HepG2 (cell line): ENCODE measurements around the gene DCDC2. TPM values are rescaled to one million over a fixed set of nuclear protein-coding genes. Genes with fewer than 3 reads are reported as not detected.

Source experiments
- ATAC-seq: fragments of 200-7000 bp; cut with Tn5 transposase; 3 replicates; pipeline ENCODE4 v1.9.1; 2020; ENCODE audit warnings: mild to moderate bottlenecking, moderate library complexity
- Bru-seq: library from RNA; stranded (reverse); fragments of 400-500 nt; gene quantifications from one replicate; lab custom pipeline; 2021; lab: Mats Ljungman, UMichigan
- BruChase-seq, 2 experiments: library from RNA; stranded (reverse); fragments of 400-500 nt; gene quantifications; one replicate each; lab custom pipeline; 2021; lab: Mats Ljungman, UMichigan
- BruUV-seq: library from RNA; stranded (reverse); fragments of 400-500 nt; replicated peaks from 2 replicates; lab custom pipeline; 2021; lab: Mats Ljungman, UMichigan
- CTCF ChIA-PET: fragments of 300-600 bp; formaldehyde crosslinking; extraction: SDS; loops from one replicate; lab custom pipeline; 2021; ENCODE audit warnings: low total read pairs, inconsistent platforms, low intra/inter-chr PET ratio; lab: Yijun Ruan, JAX
- POLR2A ChIA-PET: fragments of 350-600 bp; sonication (Branson Sonifier 250); formaldehyde crosslinking; loops from one replicate; lab custom pipeline; 2020; ENCODE audit warnings: antibody characterized with exemption, inconsistent platforms; lab: Yijun Ruan, JAX
- DNase-seq: peaks from one replicate; pipeline ENCODE4 v3.0.0-alpha.2; 2015; ENCODE audit warnings: low spot score
- FAIRE-seq: peaks from 3 replicates; lab custom pipeline; 2011; peaks lifted over from hg19 to GRCh38; lab: Jason Lieb, UNC
- H2AFZ ChIP-seq: one replicate; pipeline ENCODE4 v1.6.1; 2011; ENCODE audit warnings: low read length, inconsistent platforms
- H3K27ac ChIP-seq: fragments of 300-600 bp; 3 replicates; pipeline ENCODE4 v1.8.0; 2011; ENCODE audit warnings: mixed run types, mild to moderate bottlenecking, mixed read lengths, low read length, inconsistent platforms; ENCODE audit not compliant: insufficient read depth; ENCODE audit errors: extremely low read length
- H3K27me3 ChIP-seq, 2 experiments: fragments of 200-600 bp in 1 of 2; 2 replicates in 1 of 2; 3 replicates in 1 of 2; pipeline versions ENCODE4 v1.6.0 to v1.8.0; 2011; ENCODE audit warnings: low read length in 2 of 2, mild to moderate bottlenecking in 2 of 2, moderate library complexity in 2 of 2, inconsistent platforms in 1 of 2; ENCODE audit not compliant: insufficient read depth in 2 of 2, control insufficient read depth in 1 of 2
- H3K36me3 ChIP-seq, 2 experiments: fragments of 200-600 bp in 1 of 2; replicated peaks in 1 of 2; 2 replicates in 1 of 2; 3 replicates in 1 of 2; pipeline versions ENCODE4 v1.5.1 to v1.8.0; 2011; ENCODE audit warnings: low read length in 2 of 2, inconsistent platforms in 1 of 2; ENCODE audit not compliant: insufficient read depth in 2 of 2, control insufficient read depth in 1 of 2
- H3K4me1 ChIP-seq: 2 replicates; pipeline ENCODE4 v1.5.1; 2012; ENCODE audit warnings: low read length, inconsistent platforms; ENCODE audit not compliant: insufficient read depth
- H3K4me2 ChIP-seq: 2 replicates; pipeline ENCODE4 v1.6.0; 2011; ENCODE audit warnings: low read depth, low read length, inconsistent platforms
- H3K4me3 ChIP-seq, 3 experiments: fragments of 200-600 bp in 1 of 3; sonication (generic), shearing (Covaris generic) in 1 of 3; replicated peaks in 1 of 3; 2 replicates each; pipeline ENCODE4 v1.5.1; 2011 to 2016; ENCODE audit warnings: low read length in 3 of 3, inconsistent platforms in 2 of 3, low read depth in 2 of 3, mild to moderate bottlenecking in 2 of 3, control low read depth in 1 of 3, mixed read lengths in 1 of 3; ENCODE audit not compliant: insufficient read depth in 1 of 3
- H3K79me2 ChIP-seq: one replicate; pipeline ENCODE4 v1.6.1; 2011; ENCODE audit warnings: low read length, inconsistent platforms; ENCODE audit not compliant: insufficient read depth
- H3K9ac ChIP-seq: 2 replicates; pipeline ENCODE4 v1.6.0; 2011; ENCODE audit warnings: mild to moderate bottlenecking, low read depth, low read length, inconsistent platforms; ENCODE audit not compliant: insufficient read depth
- H3K9me3 ChIP-seq: 2 replicates; pipeline ENCODE4 v1.5.1; 2012; ENCODE audit warnings: mild to moderate bottlenecking, low read length
- H4K20me1 ChIP-seq: 2 replicates; pipeline ENCODE4 v1.6.0; 2011; ENCODE audit warnings: inconsistent platforms, mild to moderate bottlenecking, low read length, moderate library complexity; ENCODE audit not compliant: insufficient read depth
- ATAD3A ChIP-seq: sonication (generic); formaldehyde crosslinking; IDR thresholded peaks from 2 replicates; pipeline ENCODE4 v1.4.0; 2020; ENCODE audit warnings: missing genetic modification reagents
- ATF6 ChIP-seq: sonication (generic); formaldehyde crosslinking; conservative IDR thresholded peaks from 2 replicates; pipeline ENCODE4 v1.4.0; 2020; ENCODE audit warnings: missing genetic modification reagents
- BORCS8-MEF2B ChIP-seq: sonication (generic); formaldehyde crosslinking; IDR thresholded peaks from 2 replicates; pipeline ENCODE4 v1.8.0; 2022; ENCODE audit warnings: mild to moderate bottlenecking, missing genetic modification reagents
- ETV6 ChIP-seq: sonication (generic); formaldehyde crosslinking; conservative IDR thresholded peaks from 2 replicates; pipeline ENCODE4 v1.4.0; 2020; ENCODE audit warnings: missing genetic modification reagents
- GATAD1 ChIP-seq: IDR thresholded peaks from 2 replicates; pipeline ENCODE4 v1.6.1; 2016; ENCODE audit warnings: missing genetic modification reagents, missing compliant biosample characterization
- MZF1 ChIP-seq: sonication (generic); formaldehyde crosslinking; IDR thresholded peaks from 2 replicates; pipeline ENCODE4 v1.8.1; 2023; ENCODE audit warnings: mild to moderate bottlenecking, missing genetic modification reagents, borderline replicate concordance
- RFX3 ChIP-seq: IDR thresholded peaks from 2 replicates; pipeline ENCODE4 v1.6.1; 2016; ENCODE audit warnings: missing biosample characterization, missing genetic modification reagents
- RXRB ChIP-seq: IDR thresholded peaks from 2 replicates; pipeline ENCODE4 v1.6.1; 2016; ENCODE audit warnings: borderline replicate concordance, missing genetic modification reagents, missing compliant biosample characterization
- TMF1 ChIP-seq: sonication (generic); formaldehyde crosslinking; IDR thresholded peaks from 2 replicates; pipeline ENCODE4 v1.8.1; 2022; ENCODE audit warnings: low read depth, missing genetic modification reagents
- ZMYM2 ChIP-seq: sonication (generic); formaldehyde crosslinking; IDR thresholded peaks from 2 replicates; pipeline ENCODE4 v1.8.0; 2022; ENCODE audit warnings: mild to moderate bottlenecking, missing genetic modification reagents
- ZNF30 ChIP-seq: sonication (generic); formaldehyde crosslinking; IDR thresholded peaks from 2 replicates; pipeline ENCODE4 v1.5.0; 2020; ENCODE audit warnings: mild to moderate bottlenecking, missing genetic modification reagents
- ZNF737 ChIP-seq: sonication (generic); formaldehyde crosslinking; IDR thresholded peaks from 2 replicates; pipeline ENCODE4 v1.5.0; 2020; ENCODE audit warnings: missing genetic modification reagents, mild to moderate bottlenecking, borderline replicate concordance
- WGBS: methylation state at CpG from one replicate; pipeline ENCODE4 v1.1.6; 2017; ENCODE audit warnings: low lambda C conversion rate; 5-methylcytosine and 5-hydroxymethylcytosine counted together
- in situ Hi-C: cut with HindIII; loops from 2 replicates; pipeline ENCODE4 v1.10.0; 2017; ENCODE audit warnings: low pct_unique_long_range_greater_than_20kb; ENCODE audit not compliant: extremely low pct_ligation_motif_present
- intact Hi-C: fragments of 100-400 bp; cut with micrococcal nuclease; formaldehyde crosslinking; loops from one replicate; pipeline ENCODE4 v1.10.0; 2022; ENCODE audit not compliant: unreplicated experiment
- long read RNA-seq, 2 experiments: library from RNA in 1 of 2; library from polyadenylated mRNA in 1 of 2; stranded (forward) in 1 of 2; unstranded in 1 of 2; transcript quantifications; one replicate each; pipeline ENCODE4 v2.0.0, GENCODE V29; 2019 to 2022
- polyA minus RNA-seq, 3 experiments: library from RNA; depleted of rRNA, polyadenylated mRNA; stranded (reverse); fragments of >200 nt; gene quantifications; 2 replicates each; pipeline ENCODE4 v1.2.3, GENCODE V29; 2011; ENCODE audit warnings: low replicate concordance in 1 of 3
- polyA plus RNA-seq, 8 experiments: library from polyadenylated mRNA; depleted of rRNA in 3 of 8; stranded (reverse) in 7 of 8; unstranded in 1 of 8; fragments of >200 nt; fragmentation: Illumina TruSeq in 4 of 8; extraction: Trizol in 4 of 8; gene quantifications; 2 replicates each; pipeline versions ENCODE4 v1.2.1 to v1.2.3, GENCODE V29; 2011 to 2016; ENCODE audit warnings: low read depth in 4 of 8, missing spikeins in 1 of 8, mixed read lengths in 1 of 8; ENCODE audit not compliant: insufficient read depth in 1 of 8
- total RNA-seq, 5 experiments: library from RNA; depleted of rRNA; stranded (reverse); fragments of >200 nt; fragmentation: Illumina TruSeq; extraction: Trizol; gene quantifications; 2 replicates each; pipeline ENCODE4 v1.2.3, GENCODE V29; 2016; ENCODE audit warnings: low read depth in 1 of 5
- TF ChIP-seq, protein P1 (sequence below): sonication (generic); formaldehyde crosslinking; IDR thresholded peaks from 2 replicates; pipeline ENCODE4 v1.8.1; 2023; ENCODE audit warnings: mild to moderate bottlenecking, missing genetic modification reagents, borderline replicate concordance

DCDC2 gene
- total RNA-seq (2016; rRNA removed; fragmentation: Illumina TruSeq; extraction: Trizol) (36.2 and 40.4 TPM in 2 replicates), polyA plus RNA-seq (2011; rRNA removed) (6.5 and 9.0 TPM in 2 replicates), polyA minus RNA-seq (2011; rRNA and poly(A)+ RNA removed; ENCODE audit: low replicate concordance) (0.05 and 14.8 TPM in 2 replicates), Bru-seq, nascent RNA (percentile 89 among the genes with signal in this experiment), BruChase-seq, experiment 1, labeled RNA remaining after a 6-hour chase (percentile 74 among the genes with signal in this experiment), BruChase-seq, experiment 2, labeled RNA remaining after a 2-hour chase (percentile 81 among the genes with signal in this experiment)
- 23.4 and 24.8 TPM in 2 replicates for total RNA-seq (2016; cell fraction: cytosol; rRNA removed; fragmentation: Illumina TruSeq; extraction: Trizol; ENCODE audit: low read depth)
- total RNA-seq (2016; cell fraction: insoluble cytoplasmic fraction; rRNA removed; fragmentation: Illumina TruSeq; extraction: Trizol): 34.4 and 42.0 TPM in 2 replicates
- 13.9 and 16.3 TPM in 2 replicates for total RNA-seq (2016; cell fraction: membrane; rRNA removed; fragmentation: Illumina TruSeq; extraction: Trizol)
- total RNA-seq (2016; cell fraction: nucleus; rRNA removed; fragmentation: Illumina TruSeq; extraction: Trizol): 34.1 and 37.7 TPM in 2 replicates
- polyA plus RNA-seq (2011; cell fraction: cytosol; rRNA removed): 4.7 and 6.5 TPM in 2 replicates
- polyA plus RNA-seq (2011; cell fraction: nucleus; rRNA removed): 8.1 and 9.5 TPM in 2 replicates
- 17.9 and 50.5 TPM in 2 replicates for polyA plus RNA-seq (2012)
- polyA plus RNA-seq (2016; cell fraction: cytosol; fragmentation: Illumina TruSeq; extraction: Trizol; ENCODE audit: low read depth): 4.5 and 5.8 TPM in 2 replicates
- 33.2 and 33.9 TPM in 2 replicates for polyA plus RNA-seq (2016; cell fraction: insoluble cytoplasmic fraction; fragmentation: Illumina TruSeq; extraction: Trizol; ENCODE audit: low read depth)
- polyA plus RNA-seq (2016; cell fraction: membrane; fragmentation: Illumina TruSeq; extraction: Trizol; ENCODE audit: low read depth): 6.3 and 6.7 TPM in 2 replicates
- 25.2 and 32.0 TPM in 2 replicates for polyA plus RNA-seq (2016; cell fraction: nucleus; fragmentation: Illumina TruSeq; extraction: Trizol; ENCODE audit: insufficient read depth, low read depth)
- polyA minus RNA-seq (2011; cell fraction: cytosol; rRNA and poly(A)+ RNA removed): 9.5 and 14.1 TPM in 2 replicates
- polyA minus RNA-seq (2011; cell fraction: nucleus; rRNA and poly(A)+ RNA removed): 26.1 and 43.1 TPM in 2 replicates
- long read RNA-seq, experiment 1, full-length matches to known transcripts: 8 of 30 reads
- long read RNA-seq, experiment 1, partial matches to known transcripts: 12 of 30 reads
- long read RNA-seq, experiment 1, other reads (novel, unspliced or antisense): 10 of 30 reads
- long read RNA-seq, experiment 2, full-length matches to known transcripts: 8 of 49 reads
- long read RNA-seq, experiment 2, partial matches to known transcripts: 9 of 49 reads
- long read RNA-seq, experiment 2, other reads (novel, unspliced or antisense): 32 of 49 reads

DNA sequence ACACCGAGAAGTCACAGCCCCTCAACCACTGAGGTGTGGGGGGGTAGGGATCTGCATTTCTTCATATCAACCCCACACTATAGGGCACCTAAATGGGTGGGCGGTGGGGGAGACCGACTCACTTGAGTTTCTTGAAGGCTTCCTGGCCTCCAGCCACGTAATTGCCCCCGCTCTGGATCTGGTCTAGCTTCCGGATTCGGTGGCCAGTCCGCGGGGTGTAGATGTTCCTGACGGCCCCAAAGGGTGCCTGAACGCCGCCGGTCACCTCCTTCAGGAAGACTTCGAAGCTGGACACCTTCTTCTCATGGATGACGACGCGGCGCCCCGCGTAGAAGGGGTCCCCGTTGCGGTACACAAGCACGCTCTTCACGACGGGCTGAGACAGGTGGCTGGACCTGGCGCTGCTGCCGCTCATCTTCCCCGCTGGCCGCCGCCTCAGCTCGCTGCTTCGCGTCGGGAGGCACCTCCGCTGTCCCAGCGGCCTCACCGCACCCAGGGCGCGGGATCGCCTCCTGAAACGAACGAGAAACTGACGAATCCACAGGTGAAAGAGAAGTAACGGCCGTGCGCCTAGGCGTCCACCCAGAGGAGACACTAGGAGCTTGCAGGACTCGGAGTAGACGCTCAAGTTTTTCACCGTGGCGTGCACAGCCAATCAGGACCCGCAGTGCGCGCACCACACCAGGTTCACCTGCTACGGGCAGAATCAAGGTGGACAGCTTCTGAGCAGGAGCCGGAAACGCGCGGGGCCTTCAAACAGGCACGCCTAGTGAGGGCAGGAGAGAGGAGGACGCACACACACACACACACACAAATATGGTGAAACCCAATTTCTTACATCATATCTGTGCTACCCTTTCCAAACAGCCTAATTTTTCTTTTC, at the start of gene DCDC2:
Gene DCDC2 (minus strand): TSS at position 724 of the 883 bp plus-strand sequence. CDS start 309 bp downstream, at position 415.
- peaks cover 3% of the 10 kb centered on the region; the same call in 1 of the 2 replicates for H4K20me1 ChIP-seq
- POLR2A ChIA-PET: interaction anchor here (0.7 to 1.9 kb wide), 12 partner anchors 11 to 74 kb away, joined by 3 to 6 read pairs (median 4); no protein-coding TSS in a partner anchor
- FAIRE-seq (peak; percentile 8), ATAC-seq (peak; percentile 91), DNase-seq (peak; percentile 87)
- WGBS: under 1% methylated on average over 53 of the region's 61 CpGs
- peaks cover 58% of the 10 kb centered on the region for H3K79me2 ChIP-seq
- in situ Hi-C loops (no loop called here), intact Hi-C loops (loop anchor here (1.0 to 2.0 kb wide), 3 partner anchors 16 to 74 kb away; no protein-coding TSS in a partner anchor)
- peak within 1 kb of the TSS; percentile 8 for H2AFZ ChIP-seq
- H3K9me3 ChIP-seq: no peaks in the 10 kb centered on the region
- CTCF ChIA-PET: interaction anchor here (3.6 kb wide), 1 partner anchor 74 kb away, joined by 15 read pairs; no protein-coding TSS in a partner anchor
- peak within 1 kb of the TSS; percentile 79 for H3K9ac ChIP-seq
- no peaks in the 10 kb centered on the region; a peak in 1 of 5 replicates for H3K27me3 ChIP-seq
- TSS peak; percentile 69 for BruUV-seq
- H3K4me1 ChIP-seq: peaks cover 40% of the 10 kb centered on the region
- peak within 1 kb of the TSS; percentile 69 to 81 (median 81) for H3K4me3 ChIP-seq
- peaks cover 3 to 6% of the 10 kb centered on the region in 2 experiments for H3K36me3 ChIP-seq
- peak within 1 kb of the TSS; percentile 69 for H3K27ac ChIP-seq
- H3K4me2 ChIP-seq: peak within 1 kb of the TSS; percentile 91
- TF ChIP-seq ZNF30 (CRISPR knock-in tag) (0 out of 2 replicates have a peak, but pooled peaks have one; percentile 83), GATAD1 (peak; percentile 57; the same call in 1 of the 2 replicates), RXRB (CRISPR knock-in tag) (peak; percentile 80), ATF6 (0 out of 2 replicates have a peak, but pooled peaks have one; percentile 52), MZF1 (CRISPR knock-in tag) (no peak), ATAD3A (CRISPR knock-in tag) (no peak), ZMYM2 (CRISPR knock-in tag) (peak; percentile 87), ETV6 (CRISPR knock-in tag) (peak; percentile 57; the same call in 1 of the 2 replicates), TMF1 (CRISPR knock-in tag) (peak; percentile 32; the same call in 1 of the 2 replicates), ZNF737 (no peak), RFX3 (CRISPR knock-in tag) (no peak), BORCS8-MEF2B (CRISPR knock-in tag) (peak; percentile 93)
- TF ChIP-seq, protein P1, sequence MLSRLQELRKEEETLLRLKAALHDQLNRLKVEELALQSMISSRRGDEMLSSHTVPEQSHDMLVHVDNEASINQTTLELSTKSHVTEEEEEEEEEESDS (CRISPR knock-in tag): no peak
